WTC11 (cell line): ENCODE measurements around the gene AZIN2. TPM values are rescaled to one million over a fixed set of nuclear protein-coding genes. Genes with fewer than 3 reads are reported as not detected.

Experiments
- ATAC-seq: fragments of 200-7000 bp; cut with Tn5 transposase; 2 replicates; pipeline ENCODE4 v1.10.0; 2021; ENCODE audit warnings: mild to moderate bottlenecking, moderate library complexity
- CTCF ChIA-PET: fragments of 300-600 bp; sonication (Branson Sonifier 250); formaldehyde crosslinking; loops from one replicate; lab custom pipeline; 2021; ENCODE audit warnings: antibody characterized with exemption; lab: Charles Lee
- POLR2A ChIA-PET: fragments of 350-600 bp; sonication (Branson Sonifier 250); formaldehyde crosslinking; loops from one replicate; lab custom pipeline; 2021; ENCODE audit warnings: antibody characterized with exemption; lab: Charles Lee
- DNase-seq: peaks from one replicate; pipeline ENCODE4 v3.0.0; 2021; ENCODE audit warnings: low spot score
- H3K27ac Mint-ChIP-seq: 2 replicates; pipeline ENCODE4 v1.8.0; 2021; ENCODE audit warnings: mixed read lengths
- H3K27me3 Mint-ChIP-seq: 2 replicates; pipeline ENCODE4 v1.8.0; 2021; ENCODE audit warnings: low read depth, mild to moderate bottlenecking, moderate library complexity, mixed read lengths
- H3K36me3 Mint-ChIP-seq: 2 replicates; pipeline ENCODE4 v1.8.0; 2021; ENCODE audit warnings: mixed read lengths
- H3K4me1 Mint-ChIP-seq: 2 replicates; pipeline ENCODE4 v1.8.0; 2022; ENCODE audit warnings: mixed read lengths
- H3K4me3 Mint-ChIP-seq: 2 replicates; pipeline ENCODE4 v1.8.0; 2021; ENCODE audit warnings: mild to moderate bottlenecking, moderate library complexity, mixed read lengths
- H3K9me3 Mint-ChIP-seq: 2 replicates; pipeline ENCODE4 v1.8.0; 2021; ENCODE audit warnings: mixed read lengths
- AR ChIP-seq: fragments of 250-450 bp; sonication (Bioruptor Pico); IDR thresholded peaks from 2 replicates; pipeline ENCODE4 v1.9.0; 2021; ENCODE audit warnings: mild to moderate bottlenecking
- ATF1 ChIP-seq: sonication (generic); formaldehyde crosslinking; IDR thresholded peaks from 2 replicates; pipeline ENCODE4 v1.8.1; 2023; ENCODE audit warnings: mild to moderate bottlenecking, moderate library complexity, missing genetic modification reagents
- CTCF ChIP-seq: fragments of 200-600 bp; IDR thresholded peaks from 2 replicates; pipeline ENCODE4 v1.8.0; 2022; ENCODE audit warnings: antibody characterized with exemption
- E2F4 ChIP-seq: sonication (generic); formaldehyde crosslinking; IDR thresholded peaks from 2 replicates; pipeline ENCODE4 v1.8.1; 2022; ENCODE audit warnings: low read depth, mild to moderate bottlenecking, moderate library complexity, missing genetic modification reagents, borderline replicate concordance
- E2F5 ChIP-seq: sonication (generic); formaldehyde crosslinking; IDR thresholded peaks from 2 replicates; pipeline ENCODE4 v1.8.1; 2022; ENCODE audit warnings: mild to moderate bottlenecking, moderate library complexity, missing genetic modification reagents
- ESRRA ChIP-seq: sonication (generic); formaldehyde crosslinking; IDR thresholded peaks from 2 replicates; pipeline ENCODE4 v1.8.1; 2022; ENCODE audit warnings: mild to moderate bottlenecking, missing genetic modification reagents, borderline replicate concordance
- JUN ChIP-seq: sonication (generic); formaldehyde crosslinking; IDR thresholded peaks from 2 replicates; pipeline ENCODE4 v1.8.0; 2023; ENCODE audit warnings: mild to moderate bottlenecking, missing genetic modification reagents
- MLX ChIP-seq: sonication (generic); formaldehyde crosslinking; IDR thresholded peaks from 2 replicates; pipeline ENCODE4 v1.8.1; 2023; ENCODE audit warnings: mild to moderate bottlenecking, missing genetic modification reagents, moderate library complexity
- MYBL2 ChIP-seq: sonication (generic); formaldehyde crosslinking; IDR thresholded peaks from 2 replicates; pipeline ENCODE4 v1.8.1; 2023; ENCODE audit warnings: mild to moderate bottlenecking, moderate library complexity, missing genetic modification reagents
- NR2C2 ChIP-seq: sonication (generic); formaldehyde crosslinking; IDR thresholded peaks from 2 replicates; pipeline ENCODE4 v1.8.0; 2022; ENCODE audit warnings: mild to moderate bottlenecking, missing genetic modification reagents
- SOX15 ChIP-seq: fragments of 250-450 bp; sonication (Bioruptor Pico); IDR thresholded peaks from 2 replicates; pipeline ENCODE4 v1.9.0; 2021; ENCODE audit warnings: mild to moderate bottlenecking
- ZBTB43 ChIP-seq: sonication (generic); formaldehyde crosslinking; IDR thresholded peaks from 2 replicates; pipeline ENCODE4 v1.8.1; 2023; ENCODE audit warnings: mild to moderate bottlenecking, missing genetic modification reagents
- ZNF219 ChIP-seq: sonication (generic); formaldehyde crosslinking; IDR thresholded peaks from 2 replicates; pipeline ENCODE4 v1.8.0; 2023; ENCODE audit warnings: missing genetic modification reagents, mild to moderate bottlenecking, borderline replicate concordance
- ZNF232 ChIP-seq: sonication (generic); formaldehyde crosslinking; IDR thresholded peaks from 2 replicates; pipeline ENCODE4 v1.8.0; 2022; ENCODE audit warnings: mild to moderate bottlenecking, missing genetic modification reagents
- total RNA-seq: library from RNA; stranded (reverse); gene quantifications from 3 replicates; pipeline ENCODE4 v1.2.3, GENCODE V29; 2021
- TF ChIP-seq, protein P1 (sequence below): fragments of 250-450 bp; sonication (Bioruptor Pico); IDR thresholded peaks from 2 replicates; pipeline ENCODE4 v1.8.0; 2021; ENCODE audit warnings: mild to moderate bottlenecking
- TF ChIP-seq, protein P2 (sequence below): sonication (generic); formaldehyde crosslinking; IDR thresholded peaks from 2 replicates; pipeline ENCODE4 v1.8.0; 2023; ENCODE audit warnings: mild to moderate bottlenecking, missing genetic modification reagents
- TF ChIP-seq, protein P3 (sequence below): fragments of 250-450 bp; sonication (Bioruptor Pico); IDR thresholded peaks from 2 replicates; pipeline ENCODE4 v1.9.0; 2021; ENCODE audit warnings: mild to moderate bottlenecking, borderline replicate concordance

The AZIN2 gene
- total RNA-seq, 1 experiment from 2014 or later: 1.7 TPM

GRCh38 chr1:33032126-33032869 lies 48.7 kb upstream of the AZIN2 start:
- ChIA-PET CTCF (interaction anchor here (0.6 kb wide), 1 partner anchor 156 kb away, joined by 4 read pairs; no protein-coding TSS in a partner anchor), POLR2A (no interaction called here)
- H3K27me3 Mint-ChIP-seq: peaks cover 5% of the 10 kb centered on the region
- H3K27ac Mint-ChIP-seq: no peak overlapping the region
- no peak for DNase-seq
- no peak for ATAC-seq
- peaks cover 12% of the 10 kb centered on the region for H3K36me3 Mint-ChIP-seq
- H3K4me3 Mint-ChIP-seq: no peak overlapping the region
- H3K9me3 Mint-ChIP-seq: peaks cover 4% of the 10 kb centered on the region
- peaks cover 35% of the 10 kb centered on the region for H3K4me1 Mint-ChIP-seq
- no peak for TF ChIP-seq AR (CRISPR knock-in tag)
- no peak for TF ChIP-seq CTCF
- TF ChIP-seq E2F4 (CRISPR knock-in tag): no peak
- TF ChIP-seq, protein P1, sequence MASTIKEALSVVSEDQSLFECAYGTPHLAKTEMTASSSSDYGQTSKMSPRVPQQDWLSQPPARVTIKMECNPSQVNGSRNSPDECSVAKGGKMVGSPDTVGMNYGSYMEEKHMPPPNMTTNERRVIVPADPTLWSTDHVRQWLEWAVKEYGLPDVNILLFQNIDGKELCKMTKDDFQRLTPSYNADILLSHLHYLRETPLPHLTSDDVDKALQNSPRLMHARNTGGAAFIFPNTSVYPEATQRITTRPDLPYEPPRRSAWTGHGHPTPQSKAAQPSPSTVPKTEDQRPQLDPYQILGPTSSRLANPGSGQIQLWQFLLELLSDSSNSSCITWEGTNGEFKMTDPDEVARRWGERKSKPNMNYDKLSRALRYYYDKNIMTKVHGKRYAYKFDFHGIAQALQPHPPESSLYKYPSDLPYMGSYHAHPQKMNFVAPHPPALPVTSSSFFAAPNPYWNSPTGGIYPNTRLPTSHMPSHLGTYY (CRISPR knock-in tag): no peak
- TF ChIP-seq ZBTB43 (CRISPR knock-in tag): no peak
- TF ChIP-seq MYBL2: no peak
- TF ChIP-seq ZNF232 (CRISPR knock-in tag): no peak
- no peak for TF ChIP-seq ATF1 (CRISPR knock-in tag)
- TF ChIP-seq, protein P2, sequence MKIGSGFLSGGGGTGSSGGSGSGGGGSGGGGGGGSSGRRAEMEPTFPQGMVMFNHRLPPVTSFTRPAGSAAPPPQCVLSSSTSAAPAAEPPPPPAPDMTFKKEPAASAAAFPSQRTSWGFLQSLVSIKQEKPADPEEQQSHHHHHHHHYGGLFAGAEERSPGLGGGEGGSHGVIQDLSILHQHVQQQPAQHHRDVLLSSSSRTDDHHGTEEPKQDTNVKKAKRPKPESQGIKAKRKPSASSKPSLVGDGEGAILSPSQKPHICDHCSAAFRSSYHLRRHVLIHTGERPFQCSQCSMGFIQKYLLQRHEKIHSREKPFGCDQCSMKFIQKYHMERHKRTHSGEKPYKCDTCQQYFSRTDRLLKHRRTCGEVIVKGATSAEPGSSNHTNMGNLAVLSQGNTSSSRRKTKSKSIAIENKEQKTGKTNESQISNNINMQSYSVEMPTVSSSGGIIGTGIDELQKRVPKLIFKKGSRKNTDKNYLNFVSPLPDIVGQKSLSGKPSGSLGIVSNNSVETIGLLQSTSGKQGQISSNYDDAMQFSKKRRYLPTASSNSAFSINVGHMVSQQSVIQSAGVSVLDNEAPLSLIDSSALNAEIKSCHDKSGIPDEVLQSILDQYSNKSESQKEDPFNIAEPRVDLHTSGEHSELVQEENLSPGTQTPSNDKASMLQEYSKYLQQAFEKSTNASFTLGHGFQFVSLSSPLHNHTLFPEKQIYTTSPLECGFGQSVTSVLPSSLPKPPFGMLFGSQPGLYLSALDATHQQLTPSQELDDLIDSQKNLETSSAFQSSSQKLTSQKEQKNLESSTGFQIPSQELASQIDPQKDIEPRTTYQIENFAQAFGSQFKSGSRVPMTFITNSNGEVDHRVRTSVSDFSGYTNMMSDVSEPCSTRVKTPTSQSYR (CRISPR knock-in tag): no peak
- no peak for TF ChIP-seq E2F5 (CRISPR knock-in tag)
- no peak for TF ChIP-seq MLX (CRISPR knock-in tag)
- no peak for TF ChIP-seq ZNF219
- TF ChIP-seq JUN: no peak
- TF ChIP-seq, protein P3, sequence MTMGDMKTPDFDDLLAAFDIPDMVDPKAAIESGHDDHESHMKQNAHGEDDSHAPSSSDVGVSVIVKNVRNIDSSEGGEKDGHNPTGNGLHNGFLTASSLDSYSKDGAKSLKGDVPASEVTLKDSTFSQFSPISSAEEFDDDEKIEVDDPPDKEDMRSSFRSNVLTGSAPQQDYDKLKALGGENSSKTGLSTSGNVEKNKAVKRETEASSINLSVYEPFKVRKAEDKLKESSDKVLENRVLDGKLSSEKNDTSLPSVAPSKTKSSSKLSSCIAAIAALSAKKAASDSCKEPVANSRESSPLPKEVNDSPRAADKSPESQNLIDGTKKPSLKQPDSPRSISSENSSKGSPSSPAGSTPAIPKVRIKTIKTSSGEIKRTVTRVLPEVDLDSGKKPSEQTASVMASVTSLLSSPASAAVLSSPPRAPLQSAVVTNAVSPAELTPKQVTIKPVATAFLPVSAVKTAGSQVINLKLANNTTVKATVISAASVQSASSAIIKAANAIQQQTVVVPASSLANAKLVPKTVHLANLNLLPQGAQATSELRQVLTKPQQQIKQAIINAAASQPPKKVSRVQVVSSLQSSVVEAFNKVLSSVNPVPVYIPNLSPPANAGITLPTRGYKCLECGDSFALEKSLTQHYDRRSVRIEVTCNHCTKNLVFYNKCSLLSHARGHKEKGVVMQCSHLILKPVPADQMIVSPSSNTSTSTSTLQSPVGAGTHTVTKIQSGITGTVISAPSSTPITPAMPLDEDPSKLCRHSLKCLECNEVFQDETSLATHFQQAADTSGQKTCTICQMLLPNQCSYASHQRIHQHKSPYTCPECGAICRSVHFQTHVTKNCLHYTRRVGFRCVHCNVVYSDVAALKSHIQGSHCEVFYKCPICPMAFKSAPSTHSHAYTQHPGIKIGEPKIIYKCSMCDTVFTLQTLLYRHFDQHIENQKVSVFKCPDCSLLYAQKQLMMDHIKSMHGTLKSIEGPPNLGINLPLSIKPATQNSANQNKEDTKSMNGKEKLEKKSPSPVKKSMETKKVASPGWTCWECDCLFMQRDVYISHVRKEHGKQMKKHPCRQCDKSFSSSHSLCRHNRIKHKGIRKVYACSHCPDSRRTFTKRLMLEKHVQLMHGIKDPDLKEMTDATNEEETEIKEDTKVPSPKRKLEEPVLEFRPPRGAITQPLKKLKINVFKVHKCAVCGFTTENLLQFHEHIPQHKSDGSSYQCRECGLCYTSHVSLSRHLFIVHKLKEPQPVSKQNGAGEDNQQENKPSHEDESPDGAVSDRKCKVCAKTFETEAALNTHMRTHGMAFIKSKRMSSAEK (CRISPR knock-in tag): no peak
- no peak for TF ChIP-seq SOX15 (CRISPR knock-in tag)
- TF ChIP-seq NR2C2 (CRISPR knock-in tag): no peak
- TF ChIP-seq ESRRA (CRISPR knock-in tag): no peak
